HG03342 (cell line): ENCODE results near the gene C10orf90.

ENCODE experiments used
- ATAC-seq: cut with Tn5 transposase; IDR thresholded peaks from one replicate; pipeline ENCODE4 v1.9.1; 2021; ENCODE audit warnings: mild to moderate bottlenecking, moderate library complexity; ENCODE audit not compliant: unreplicated experiment

C10orf90 gene

DNA sequence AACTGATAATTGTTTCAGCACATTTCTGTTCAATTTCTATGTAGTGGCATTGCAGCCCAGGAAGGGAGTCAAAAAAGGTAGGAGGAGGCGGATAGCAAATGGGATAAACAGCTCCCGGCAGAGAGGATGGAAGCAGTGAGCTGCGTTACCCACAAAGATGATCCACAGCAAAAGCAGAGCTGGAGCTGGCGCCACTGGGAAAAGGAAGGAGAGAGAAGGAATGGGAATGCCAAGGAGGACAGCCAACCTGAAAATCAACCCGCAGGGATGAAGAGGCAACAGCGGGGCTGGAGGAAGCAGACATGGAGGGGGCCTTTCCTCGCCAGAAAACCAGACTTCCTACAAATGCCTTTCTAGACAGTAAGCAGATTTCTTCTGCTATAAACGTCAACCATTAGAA is 199.5 kb downstream of the C10orf90 start:
- ATAC-seq: no peak

DNA sequence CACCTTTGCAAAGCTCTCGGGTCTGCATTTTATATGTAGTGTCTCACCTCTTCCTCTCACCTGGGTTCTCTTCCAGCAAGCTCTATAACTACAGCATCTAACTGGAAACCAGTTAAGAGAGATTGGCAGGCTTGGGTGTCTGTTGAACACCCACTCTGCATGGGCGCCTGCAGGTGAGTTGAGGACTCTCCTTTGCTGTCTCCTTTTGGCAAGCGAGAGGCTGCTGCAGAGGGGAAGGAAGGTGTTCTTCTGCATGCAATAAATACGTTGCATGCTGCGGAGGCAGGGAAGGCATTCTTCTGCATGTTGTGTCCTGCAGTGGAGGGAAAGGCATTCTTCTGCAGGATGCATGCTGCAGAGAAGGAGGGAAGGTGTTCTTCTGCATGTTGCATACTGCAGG is 200.8 kb downstream of the C10orf90 start:
- no peak for ATAC-seq

DNA sequence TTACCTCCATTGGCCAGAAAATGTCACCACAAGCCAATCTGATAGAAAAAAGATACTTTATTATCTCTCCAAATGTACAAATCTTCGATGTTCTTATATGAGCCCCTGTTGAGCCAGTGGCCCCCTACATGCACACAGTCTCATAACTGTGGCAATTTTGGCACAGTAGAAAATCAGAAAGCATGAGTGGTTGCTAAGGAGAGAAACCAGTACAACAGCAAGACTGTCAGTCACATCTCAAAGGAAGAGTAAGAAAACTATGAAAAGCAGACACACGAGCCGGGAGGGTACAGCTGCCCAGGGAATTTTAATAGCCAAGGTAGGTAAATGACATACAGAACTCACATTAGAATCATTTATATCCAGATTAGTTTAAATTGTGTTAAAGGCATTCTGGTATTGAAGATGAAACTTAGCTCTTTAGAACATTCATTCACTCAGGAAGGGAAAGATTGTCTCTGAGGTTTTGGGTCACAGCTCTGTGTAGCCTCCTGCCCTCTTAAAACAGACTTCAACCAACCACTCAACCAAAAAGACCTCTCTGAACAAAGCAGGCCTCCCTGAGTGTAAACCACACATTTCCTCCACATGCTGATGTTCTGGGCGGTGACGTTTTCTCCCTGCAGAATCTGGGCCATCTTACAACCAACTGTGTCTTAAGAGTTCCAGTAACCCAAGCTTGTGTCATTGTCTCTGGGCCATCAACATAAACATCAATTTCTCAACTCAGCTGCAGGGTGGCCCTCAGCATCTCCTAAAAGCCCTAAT is 201.4 kb downstream of the C10orf90 start:
- ATAC-seq: no peak

DNA sequence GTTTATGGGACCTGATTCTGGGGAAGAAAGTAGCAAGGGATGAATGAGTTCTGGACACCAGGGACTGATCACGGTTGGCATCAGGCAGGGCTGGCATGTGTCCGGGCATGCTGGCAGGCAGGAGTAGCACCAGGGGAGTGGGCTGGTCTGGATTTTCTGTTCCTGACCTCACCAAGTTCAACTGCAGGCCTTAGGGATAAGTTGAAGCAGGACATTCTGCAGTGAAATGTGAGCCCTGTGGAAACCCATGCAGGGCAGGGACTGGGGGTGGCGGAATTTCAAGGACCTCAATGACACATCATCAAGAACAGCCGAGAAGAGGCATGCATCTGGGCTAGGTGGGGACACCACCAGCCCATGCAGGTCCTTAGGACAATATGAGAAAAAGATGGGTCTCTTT is 202.0 kb downstream of the C10orf90 start:
- ATAC-seq: no peak

DNA sequence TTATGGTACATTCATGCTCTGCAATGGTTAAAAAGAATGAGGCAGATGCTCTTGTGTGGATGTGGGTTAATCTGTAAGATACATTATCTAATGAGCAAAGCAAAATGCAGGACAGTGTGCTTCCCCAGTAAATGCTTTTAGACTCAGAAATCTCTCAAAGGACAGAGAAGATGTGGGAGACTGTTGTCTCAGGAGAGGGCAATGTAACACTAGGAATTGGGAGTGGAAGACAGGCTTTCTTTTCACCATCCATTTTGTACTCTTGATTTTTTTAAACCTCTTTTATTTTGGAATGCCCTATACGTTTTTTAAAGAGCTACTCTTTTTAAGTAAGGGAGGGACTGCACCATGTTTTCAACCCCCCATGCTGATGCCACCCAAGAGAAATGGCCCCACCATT is 204.7 kb downstream of the C10orf90 start:
- ATAC-seq: no peak

DNA sequence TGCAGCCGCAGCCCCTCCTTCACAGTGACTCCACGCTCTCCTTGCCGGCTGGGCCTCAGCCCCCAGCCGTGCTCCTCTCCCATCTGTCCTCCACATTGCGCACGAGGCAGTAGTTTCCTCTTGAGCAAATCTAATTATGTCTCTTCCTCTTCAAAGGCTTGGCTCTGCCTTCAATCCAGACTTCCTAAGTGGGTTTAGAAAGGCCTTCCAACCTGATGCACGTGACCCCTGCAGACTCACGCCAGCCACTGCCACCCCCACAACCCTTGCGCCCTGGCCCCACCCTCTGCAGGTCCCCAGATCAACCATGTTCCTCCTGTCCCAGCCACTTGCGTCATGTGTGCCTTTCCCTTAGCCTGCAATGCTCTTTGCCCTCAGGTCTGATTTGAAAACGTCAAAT is 207.2 kb downstream of the C10orf90 start:
- no peak for ATAC-seq

DNA sequence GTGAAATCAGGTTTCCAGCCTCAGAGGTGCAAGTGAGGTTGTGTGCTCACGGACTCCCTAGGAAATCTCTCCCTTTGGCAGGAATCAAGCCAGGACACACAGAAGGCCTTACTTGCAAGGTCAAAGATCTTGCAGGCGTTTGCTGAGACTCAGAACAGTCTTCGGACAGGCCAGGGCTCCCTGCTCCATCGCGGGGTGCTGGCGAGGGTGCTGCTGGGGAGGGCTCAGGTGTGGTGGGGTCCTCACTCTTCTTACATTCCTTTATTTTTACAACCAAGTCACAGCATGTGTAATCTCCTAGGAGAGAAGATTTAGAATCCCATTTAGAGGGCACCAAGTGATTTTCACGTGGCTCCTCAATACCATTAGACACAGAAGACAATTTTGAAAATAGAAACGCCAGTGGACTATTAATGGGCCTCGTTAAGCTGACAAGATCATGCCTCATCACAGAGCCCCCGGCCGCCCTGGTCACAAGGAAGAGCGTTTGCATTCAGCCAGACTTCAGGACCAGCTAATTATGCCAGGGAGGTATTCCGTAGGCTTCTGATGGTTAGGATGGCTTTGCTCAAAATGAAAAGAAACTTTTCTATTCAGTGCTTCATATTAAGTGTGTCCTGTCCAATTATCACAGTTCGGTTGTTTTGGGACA is 209.1 kb downstream of the C10orf90 start:
- no peak for ATAC-seq

DNA sequence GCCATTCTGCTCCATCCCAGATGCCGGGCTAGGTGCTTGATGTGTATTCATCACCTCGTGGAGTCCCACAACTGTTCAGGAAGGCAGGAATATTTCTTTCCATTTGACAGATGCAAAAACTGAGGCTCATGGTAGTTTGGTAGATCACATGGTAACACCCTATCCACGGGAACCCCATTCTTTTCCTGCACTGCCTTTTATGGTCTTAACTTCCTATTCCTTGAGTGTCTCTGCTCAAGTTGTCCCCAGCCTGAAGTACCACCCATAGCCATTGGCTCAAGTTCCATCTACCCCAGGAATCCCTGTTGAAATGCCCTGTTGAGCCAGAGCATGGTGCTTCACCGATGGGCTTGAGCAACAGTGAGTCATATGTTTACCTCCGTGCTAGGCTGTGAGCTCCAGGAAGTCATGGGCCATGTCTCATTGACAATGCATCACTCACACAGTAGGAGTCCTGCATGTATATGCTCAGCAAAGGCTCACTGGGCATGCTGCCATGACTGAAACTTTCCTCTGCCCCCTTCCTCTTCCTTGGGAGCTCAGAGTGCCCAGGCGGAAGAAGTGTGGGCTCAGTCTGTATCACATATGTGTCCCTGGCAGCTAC is 210.5 kb downstream of the C10orf90 start:
- no peak for ATAC-seq

DNA sequence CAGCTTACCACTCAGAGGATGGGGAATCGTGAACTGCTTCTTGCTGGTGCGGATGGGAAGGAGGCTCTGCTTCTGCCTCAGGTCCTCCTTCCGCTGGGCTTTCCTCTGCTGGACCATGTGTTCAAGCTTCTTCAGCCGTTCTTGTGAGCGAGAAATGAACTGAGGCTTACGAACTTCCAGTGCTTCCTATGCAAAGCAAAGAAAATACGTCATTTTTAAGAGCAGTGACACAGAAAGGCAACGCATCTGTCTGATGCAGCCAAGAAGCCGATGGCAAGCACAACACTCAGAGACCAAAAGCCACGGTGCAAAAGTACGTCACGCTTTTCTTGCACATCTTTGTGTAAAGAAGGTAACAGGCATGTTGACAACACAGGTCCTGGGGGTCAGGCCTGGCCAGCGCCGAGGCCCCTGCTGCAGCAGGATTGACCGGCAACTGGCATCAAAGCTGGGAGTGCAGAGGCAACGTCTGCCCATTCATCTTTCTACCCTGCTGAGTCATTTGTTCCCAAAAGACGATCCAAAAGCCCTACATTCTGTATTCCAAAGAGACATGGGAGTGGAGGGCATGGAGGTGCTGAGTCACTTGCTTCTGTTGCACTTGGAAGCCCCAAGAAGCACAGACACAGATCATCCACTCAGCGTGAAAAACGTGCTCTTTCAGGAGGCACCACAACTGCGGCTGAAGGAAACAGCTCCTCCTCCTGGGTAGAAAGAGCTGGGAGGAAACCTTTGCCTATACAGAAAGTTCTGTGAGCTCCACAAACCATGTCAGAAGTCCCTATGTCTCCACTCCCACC is 211.3 kb downstream of the C10orf90 start:
- ATAC-seq: no peak

DNA sequence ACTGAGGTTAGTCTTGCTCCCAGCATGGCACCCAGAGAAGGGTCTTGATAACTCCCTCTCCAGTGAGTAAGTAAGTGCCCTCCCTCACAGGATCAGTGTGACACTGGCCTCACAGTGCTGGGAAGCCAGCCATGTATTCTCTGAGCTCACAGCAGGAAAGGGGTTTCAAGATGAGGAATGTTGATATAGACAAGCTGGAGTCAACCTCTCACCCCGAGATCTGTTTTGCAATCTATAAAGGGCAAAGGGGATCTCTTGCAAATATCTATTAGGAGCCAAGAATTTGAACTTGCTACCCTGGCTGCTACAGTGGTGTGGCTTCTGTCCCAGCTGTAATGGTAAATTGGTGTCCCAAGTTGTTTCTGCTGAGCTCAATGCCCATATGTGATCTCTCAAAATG is 212.0 kb downstream of the C10orf90 start:
- ATAC-seq: no peak

DNA sequence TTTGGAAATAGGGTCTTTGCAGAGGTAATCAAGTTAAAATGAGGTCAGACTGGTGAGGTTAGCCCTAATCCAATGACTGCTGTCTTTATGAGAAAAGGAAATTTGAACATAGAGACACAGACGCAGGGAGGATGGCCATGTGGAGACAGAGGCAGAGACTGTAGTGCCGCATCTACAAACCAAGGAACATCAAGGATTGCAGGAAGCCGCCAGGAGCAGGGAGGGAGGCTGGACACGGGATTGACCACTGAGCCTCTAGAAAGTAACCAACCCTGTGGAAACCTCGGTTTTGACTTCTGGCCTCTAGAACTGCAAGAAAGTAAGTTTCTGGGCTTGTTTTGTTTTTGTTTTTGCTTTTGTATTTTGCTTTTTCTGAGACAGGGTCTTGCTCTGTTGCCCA is 213.9 kb downstream of the C10orf90 start:
- ATAC-seq: no peak

DNA sequence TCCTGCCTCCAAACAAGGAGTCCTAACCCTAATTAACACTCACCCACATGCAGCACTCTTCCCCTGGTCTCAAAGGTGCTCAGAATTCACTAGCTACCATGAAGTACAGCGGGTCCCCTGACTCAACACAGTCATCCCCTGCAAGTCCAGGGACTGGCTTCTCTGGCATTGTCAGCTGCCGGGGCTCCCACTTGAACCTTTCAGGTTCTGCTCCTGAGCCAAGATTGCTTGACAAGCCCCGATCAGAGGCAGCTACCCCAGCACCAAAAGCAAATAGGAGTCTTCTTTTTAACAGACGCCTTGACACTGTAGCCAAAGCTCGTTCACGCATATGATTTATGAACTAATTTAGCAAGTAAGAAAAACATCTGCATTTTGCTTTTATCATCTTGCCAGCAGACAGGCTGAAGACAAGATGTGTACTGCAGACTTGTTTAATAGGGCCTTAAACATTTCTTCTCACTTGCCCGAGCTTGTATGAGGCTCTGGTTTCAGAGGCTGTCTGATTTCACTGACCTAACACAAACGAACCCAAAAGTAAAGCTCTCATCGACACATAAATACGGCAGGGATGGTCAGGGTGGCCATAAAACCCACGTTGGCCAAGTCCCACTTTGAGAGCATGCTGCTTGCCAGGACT is 214.6 kb downstream of the C10orf90 start:
- ATAC-seq: no peak

DNA sequence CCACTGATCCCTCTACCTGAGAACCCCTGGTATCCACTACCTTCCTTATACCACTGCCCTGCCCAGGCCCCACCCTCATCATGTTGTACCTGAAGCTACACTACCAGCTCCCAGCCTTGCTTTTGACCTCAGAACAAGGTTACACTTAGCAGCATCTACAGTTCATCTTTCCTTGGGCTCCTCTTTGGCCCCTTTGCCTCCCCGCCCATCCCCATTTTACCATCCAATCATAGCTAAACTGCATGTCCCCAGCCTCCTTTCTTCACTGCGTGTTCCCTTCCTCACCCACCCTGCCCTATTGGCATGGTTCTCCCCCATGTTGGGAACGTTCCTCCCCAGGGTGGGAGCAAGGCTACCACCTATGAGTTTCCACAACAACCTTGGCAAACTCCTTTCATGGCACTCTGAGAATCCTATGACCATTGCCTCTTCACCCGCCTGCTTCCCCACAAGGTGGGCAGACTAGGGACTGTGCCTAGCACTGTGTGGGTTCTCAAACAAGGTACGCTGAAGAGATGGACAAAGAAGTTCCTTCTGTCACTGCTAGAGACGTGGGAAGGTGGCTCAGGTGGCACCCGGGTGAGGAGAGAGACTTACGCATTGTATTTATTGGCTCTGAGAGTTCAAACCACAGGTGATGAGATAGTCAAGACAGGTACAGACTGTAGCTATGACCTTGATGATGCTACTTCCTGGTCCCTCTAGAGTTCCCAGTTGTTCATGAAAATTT is 215.3 kb downstream of the C10orf90 start:
- no peak for ATAC-seq

DNA sequence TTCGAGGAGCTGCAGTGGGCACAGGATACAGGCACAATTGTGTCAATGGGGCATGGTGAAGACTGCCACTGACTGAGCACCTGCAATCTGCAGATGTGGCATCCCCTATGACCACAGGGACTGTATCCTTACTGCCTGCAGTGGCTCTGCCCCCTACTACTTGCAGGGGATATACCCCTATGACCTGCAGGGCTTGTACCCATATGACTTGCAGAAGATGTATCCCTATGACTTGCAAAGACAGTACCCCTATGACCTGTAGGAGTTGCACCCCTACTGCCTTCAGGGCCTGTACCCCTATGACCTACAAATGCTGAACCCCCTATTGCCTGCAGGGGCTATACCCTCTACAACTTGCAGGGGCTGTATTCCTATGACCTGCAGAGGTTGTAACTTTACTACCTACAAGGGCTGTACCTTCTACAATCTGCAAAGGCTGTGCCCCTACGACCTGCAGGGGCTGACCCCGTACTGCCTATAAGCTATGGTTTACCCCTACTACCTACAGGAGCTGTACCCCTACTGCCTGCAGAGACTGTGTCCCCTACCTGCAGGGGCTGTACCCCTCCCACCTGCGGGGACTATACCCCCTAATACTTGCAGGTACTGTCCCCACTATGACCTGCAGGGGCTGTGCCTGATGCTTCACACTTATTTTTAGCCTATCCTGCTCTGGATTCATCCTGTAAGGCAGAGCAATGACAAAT is 216.3 kb downstream of the C10orf90 start:
- no peak for ATAC-seq

DNA sequence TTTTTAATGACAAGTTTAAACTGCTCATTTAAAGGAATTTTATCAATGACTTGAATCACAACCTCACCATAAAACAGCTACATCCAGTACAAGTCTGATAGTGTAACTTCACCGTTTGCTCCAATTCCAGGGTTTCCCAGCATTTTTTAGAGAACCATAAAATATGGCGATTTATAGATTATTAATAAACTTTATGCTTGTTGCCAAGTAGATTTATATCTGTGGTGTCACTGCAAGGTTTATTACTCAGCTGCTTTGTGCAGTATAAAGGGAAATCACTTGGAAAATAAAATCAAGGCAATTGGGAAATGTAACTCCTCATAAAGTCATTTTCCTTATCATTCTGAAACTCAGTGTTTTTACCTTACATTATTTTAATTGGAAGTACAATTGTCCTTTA is 218.2 kb downstream of the C10orf90 start:
- no peak for ATAC-seq

DNA sequence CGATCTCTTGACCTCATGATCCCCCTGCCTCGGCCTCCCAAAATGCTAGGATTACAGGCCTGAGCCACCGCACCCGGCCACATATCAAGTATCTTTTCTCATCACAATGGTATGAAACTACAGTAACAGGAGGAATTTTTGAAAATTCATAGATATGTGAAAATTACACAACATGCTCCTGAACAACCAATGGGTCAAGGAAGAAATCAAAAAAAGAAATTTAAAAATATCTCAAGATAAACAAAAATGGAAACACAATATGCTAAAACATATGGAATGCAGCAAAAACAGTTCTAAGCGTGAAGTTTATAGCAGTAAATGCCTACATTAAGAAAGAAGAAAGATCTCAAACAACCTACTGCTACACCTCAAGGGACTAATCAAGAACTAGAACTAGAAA is 222.4 kb downstream of the C10orf90 start:
- ATAC-seq: no peak

DNA sequence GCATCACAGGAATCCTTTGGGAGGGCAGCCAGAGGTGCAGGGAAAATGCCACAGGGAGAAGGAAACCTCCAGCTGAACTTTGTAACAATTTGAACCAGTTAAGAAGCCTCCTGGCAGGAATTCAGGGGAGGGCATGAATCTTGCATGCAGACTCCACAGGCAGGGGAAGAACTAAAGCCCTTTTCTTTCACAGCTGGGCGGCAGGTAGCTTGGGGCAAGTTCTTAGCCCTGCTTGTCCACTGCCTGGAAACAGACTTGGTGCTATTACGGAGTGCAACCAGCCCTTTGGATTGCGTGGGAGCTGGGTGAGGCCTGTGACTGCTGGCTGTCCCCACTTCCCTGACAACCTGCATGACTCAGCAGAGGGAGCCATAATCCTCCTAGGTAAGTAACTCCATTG is 230.6 kb downstream of the C10orf90 start:
- no peak for ATAC-seq

DNA sequence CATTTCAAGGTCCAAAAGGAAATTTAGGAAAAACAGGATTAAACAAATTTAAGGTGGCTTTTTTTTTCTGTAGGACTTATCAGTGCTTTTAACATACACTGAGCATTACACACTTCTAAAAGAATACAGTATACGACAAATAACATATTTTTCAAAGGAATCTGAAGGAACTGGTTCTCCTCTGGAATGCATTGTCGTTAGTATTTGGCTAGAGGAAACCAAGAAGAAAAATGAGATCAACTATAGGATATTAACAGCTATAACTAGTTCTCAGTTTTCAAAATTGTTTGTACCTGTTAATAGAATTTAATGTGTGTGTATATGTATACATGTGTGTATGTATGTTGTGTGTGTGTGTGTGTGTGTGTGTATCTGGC is 232.1 kb downstream of the C10orf90 start:
- no peak for ATAC-seq

DNA sequence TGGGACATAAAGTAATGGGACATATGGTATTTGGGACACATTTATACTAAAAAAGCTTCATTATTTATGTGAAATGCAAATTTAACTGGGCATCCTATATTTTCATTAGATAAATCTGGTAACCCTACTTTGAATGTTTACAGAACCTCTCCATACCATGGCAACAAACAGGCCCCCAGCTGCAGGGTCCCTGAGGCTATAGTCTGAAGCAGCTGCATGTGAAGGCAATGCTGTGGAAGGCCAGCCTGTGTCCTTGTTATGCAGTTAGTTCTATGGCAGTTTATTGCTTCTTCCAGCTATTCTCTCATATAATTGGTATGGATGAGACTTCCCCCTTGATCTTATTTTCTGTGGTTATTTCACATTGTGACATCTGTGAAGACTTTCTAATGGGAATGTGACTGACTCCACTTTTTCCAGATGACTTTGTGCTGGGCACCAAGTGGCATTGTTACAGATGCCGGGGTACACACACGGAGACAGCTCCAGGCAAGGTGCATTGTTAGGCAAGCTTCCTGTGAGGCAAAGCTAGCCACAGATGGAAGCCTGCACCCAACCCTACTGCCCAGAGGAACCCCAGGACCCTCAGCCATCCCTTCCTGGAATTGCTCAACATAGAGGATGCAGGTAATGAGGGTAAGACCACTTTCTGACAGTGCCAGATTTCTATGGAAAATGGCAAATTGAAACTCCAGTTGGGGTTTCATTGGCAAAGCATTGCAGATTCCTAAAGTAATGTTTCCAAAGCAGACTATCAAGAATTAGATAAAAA is 232.7 kb downstream of the C10orf90 start:
- no peak for ATAC-seq
